ENCODE data around the gene PRR5L. TPM values are rescaled to one million over a fixed set of nuclear protein-coding genes. Genes with fewer than 3 reads are reported as not detected.

PRR5L gene
- polyA plus RNA-seq, 3 donors, result 3.5 to 16.0 (median 7.4) TPM

GRCh38 chr11:36312611-36313472, 16.8 kb downstream of the PRR5L start:
- H3K4me1 Mint-ChIP-seq, result peaks cover 2% of the 10 kb centered on the region
- H3K27me3 Mint-ChIP-seq (ENCODE audit: low read depth in 3 of 3), result peaks cover 0 to 12% (median 6%) of the 10 kb centered on the region in 3 donors
- H3K4me3 ChIP-seq (replicated peaks in 1 of 3; ENCODE audit: low read depth in 2 of 3, low read length in 3 of 3), result no peak overlapping the region
- intact Hi-C loops (cut with micrococcal nuclease), result no loop called here
- TF ChIP-seq CTCF (IDR thresholded peaks at IDR 0.05), result no peak
- no peak overlapping the region for H3K27ac ChIP-seq (ENCODE audit: low read depth in 1 of 2, low read length in 2 of 2)
- peaks cover 0 to 3% (median 0%) of the 10 kb centered on the region in 7 donors for H3K9me3 Mint-ChIP-seq
- DNase-seq, result no peak
- H3K9me3 ChIP-seq (replicated peaks in 1 of 2; ENCODE audit: control insufficient read depth in 1 of 2, insufficient read depth in 1 of 2, low read length in 2 of 2), result no peaks in the 10 kb centered on the region
- H3K79me2 ChIP-seq (ENCODE audit: insufficient read depth, low read length), result no peaks in the 10 kb centered on the region
- no peak overlapping the region for H3K27ac Mint-ChIP-seq
- no peaks in the 10 kb centered on the region for H4K20me1 ChIP-seq (ENCODE audit: insufficient read depth, low read length)
- H3K9ac ChIP-seq (ENCODE audit: insufficient read depth, low read length, poor library complexity, severe bottlenecking), result no peak overlapping the region
- no peak overlapping the region for H3K4me2 ChIP-seq (replicated peaks; ENCODE audit: extremely low read depth, low read length, poor library complexity, severe bottlenecking)
- H3K36me3 ChIP-seq (replicated peaks in 1 of 2; ENCODE audit: control insufficient read depth in 1 of 2, insufficient read depth in 2 of 2, low read length in 2 of 2), result no peaks in the 10 kb centered on the region
- H3K4me1 ChIP-seq (ENCODE audit: control insufficient read depth in 1 of 2, insufficient read depth in 2 of 2, low read length in 2 of 2), result no peaks in the 10 kb centered on the region
- H3K27me3 ChIP-seq (ENCODE audit: control insufficient read depth in 2 of 2, insufficient read depth in 2 of 2, low read length in 2 of 2), result peaks cover 0 to 5% of the 10 kb centered on the region in 2 donors
- no peaks in the 10 kb centered on the region for H3K36me3 Mint-ChIP-seq
- no peak overlapping the region for H3K4me3 Mint-ChIP-seq
- WGBS (ENCODE audit: insufficient coverage), result 100% methylated on average over 3 of the region's 6 CpGs
- no peak overlapping the region for H2AFZ ChIP-seq (ENCODE audit: insufficient read depth, low read depth, low read length, poor library complexity, severe bottlenecking)

- no peak for DNase-seq
- no peak for TF ChIP-seq CTCF (IDR thresholded peaks at IDR 0.05)
- no peak overlapping the region for H3K27ac Mint-ChIP-seq
Observed at GRCh38 chr11:36313750-36314433, 17.8 kb downstream of the PRR5L start.

More at GRCh38 chr11:36313750-36314433, 17.8 kb downstream of the PRR5L start:
- Histone ChIP-seq H3K4me3 (replicated peaks in 1 of 3; ENCODE audit: low read depth in 2 of 3, low read length in 3 of 3) (no peak overlapping the region), H3K27ac (ENCODE audit: low read depth in 1 of 2, low read length in 2 of 2) (no peak overlapping the region), H3K9me3 (replicated peaks in 1 of 2; ENCODE audit: control insufficient read depth in 1 of 2, insufficient read depth in 1 of 2, low read length in 2 of 2) (no peaks in the 10 kb centered on the region), H3K36me3 (replicated peaks in 1 of 2; ENCODE audit: control insufficient read depth in 1 of 2, insufficient read depth in 2 of 2, low read length in 2 of 2) (no peaks in the 10 kb centered on the region), H3K4me2 (replicated peaks; ENCODE audit: extremely low read depth, low read length, poor library complexity, severe bottlenecking) (no peak overlapping the region), H3K27me3 (ENCODE audit: control insufficient read depth in 2 of 2, insufficient read depth in 2 of 2, low read length in 2 of 2) (peaks cover 0 to 5% of the 10 kb centered on the region in 2 donors), H4K20me1 (ENCODE audit: insufficient read depth, low read length) (no peaks in the 10 kb centered on the region), H3K9ac (ENCODE audit: insufficient read depth, low read length, poor library complexity, severe bottlenecking) (no peak overlapping the region), H3K79me2 (ENCODE audit: insufficient read depth, low read length) (no peaks in the 10 kb centered on the region), H2AFZ (ENCODE audit: insufficient read depth, low read depth, low read length, poor library complexity, severe bottlenecking) (no peak overlapping the region), H3K4me1 (ENCODE audit: control insufficient read depth in 1 of 2, insufficient read depth in 2 of 2, low read length in 2 of 2) (no peaks in the 10 kb centered on the region)
- Mint-ChIP-seq H3K27me3 (ENCODE audit: low read depth in 3 of 3) (peaks cover 0 to 12% (median 4%) of the 10 kb centered on the region in 3 donors), H3K4me3 (no peak overlapping the region), H3K4me1 (peaks cover 2% of the 10 kb centered on the region), H3K9me3 (peaks cover 0 to 3% (median 0%) of the 10 kb centered on the region in 7 donors), H3K36me3 (no peaks in the 10 kb centered on the region)
- 0% methylated on average over 1 of the region's 3 CpGs for WGBS (ENCODE audit: insufficient coverage)
- intact Hi-C loops (cut with micrococcal nuclease), result no loop called here

Measured in CD14-positive monocyte (primary cell).